Measurements from ENCODE around the gene SLC24A4. TPM values are rescaled to one million over a fixed set of nuclear protein-coding genes. Genes with fewer than 3 reads are reported as not detected.

Gene SLC24A4
- total RNA-seq, 2 donors from 2014 or later: 2.7 to 4.4 TPM

- no peak for ATAC-seq (ENCODE audit: insufficient number of reproducible peaks, low FRiP score, low read depth)
- no peak overlapping the region for H3K27ac ChIP-seq
These were observed 181.0 kb downstream of the SLC24A4 start for GRCh38 chr14:92503756-92504491.

GRCh38 chr14:92505826-92506225 lies 182.9 kb downstream of the SLC24A4 start:
- no peak for TF ChIP-seq CTCF (IDR thresholded peaks at IDR 0.05)
- H3K4me1 ChIP-seq (ENCODE audit: control insufficient read depth in 1 of 2, low read depth in 2 of 2): peaks cover 6 to 8% of the 10 kb centered on the region in 2 donors
- H3K36me3 ChIP-seq: no peaks in the 10 kb centered on the region
- H3K27ac ChIP-seq: no peak overlapping the region
- DNase-seq (ENCODE audit: low spot score) (no peak), ATAC-seq (ENCODE audit: insufficient number of reproducible peaks, low FRiP score, low read depth) (no peak)
- H3K4me3 ChIP-seq: no peak overlapping the region
- H3K9me3 ChIP-seq: no peaks in the 10 kb centered on the region
- H3K27me3 ChIP-seq (replicated peaks; ENCODE audit: insufficient read depth): no peaks in the 10 kb centered on the region

More at GRCh38 chr14:92503756-92504491, 181.0 kb downstream of the SLC24A4 start:
- H3K9me3 ChIP-seq: no peaks in the 10 kb centered on the region
- H3K27me3 ChIP-seq (replicated peaks; ENCODE audit: insufficient read depth): no peaks in the 10 kb centered on the region
- H3K4me3 ChIP-seq: no peak overlapping the region
- H3K36me3 ChIP-seq: no peaks in the 10 kb centered on the region
- H3K4me1 ChIP-seq (ENCODE audit: control insufficient read depth in 1 of 2, low read depth in 2 of 2): peaks cover 6 to 8% of the 10 kb centered on the region in 2 donors
- TF ChIP-seq CTCF (IDR thresholded peaks at IDR 0.05): no peak
- no peak for DNase-seq (ENCODE audit: low spot score)

GRCh38 chr14:92506231-92506630 lies 183.3 kb downstream of the SLC24A4 start:
- ATAC-seq (ENCODE audit: insufficient number of reproducible peaks, low FRiP score, low read depth) (no peak), DNase-seq (ENCODE audit: low spot score) (no peak)
- Histone ChIP-seq H3K36me3 (no peaks in the 10 kb centered on the region), H3K27ac (no peak overlapping the region), H3K9me3 (no peaks in the 10 kb centered on the region), H3K4me1 (ENCODE audit: control insufficient read depth in 1 of 2, low read depth in 2 of 2) (peaks cover 6 to 9% of the 10 kb centered on the region in 2 donors), H3K4me3 (no peak overlapping the region), H3K27me3 (replicated peaks; ENCODE audit: insufficient read depth) (no peaks in the 10 kb centered on the region)
- no peak for TF ChIP-seq CTCF (IDR thresholded peaks at IDR 0.05)

- no peak for DNase-seq (ENCODE audit: low spot score)
- ATAC-seq (ENCODE audit: insufficient number of reproducible peaks, low FRiP score, low read depth): no peak
- Histone ChIP-seq H3K27me3 (replicated peaks; ENCODE audit: insufficient read depth) (no peaks in the 10 kb centered on the region), H3K9me3 (no peaks in the 10 kb centered on the region), H3K27ac (no peak overlapping the region), H3K36me3 (no peaks in the 10 kb centered on the region), H3K4me3 (no peak overlapping the region), H3K4me1 (ENCODE audit: control insufficient read depth in 1 of 2, low read depth in 2 of 2) (peaks cover 6 to 18% of the 10 kb centered on the region in 2 donors)
- TF ChIP-seq CTCF (IDR thresholded peaks at IDR 0.05): no peak
These were observed 184.3 kb downstream of the SLC24A4 start for GRCh38 chr14:92507174-92507768.

GRCh38 chr14:92510972-92511371 lies 188.0 kb downstream of the SLC24A4 start:
- DNase-seq (ENCODE audit: low spot score): no peak
- H3K4me1 ChIP-seq (ENCODE audit: control insufficient read depth in 1 of 2, low read depth in 2 of 2): peaks cover 9 to 36% of the 10 kb centered on the region in 2 donors
- H3K9me3 ChIP-seq: no peaks in the 10 kb centered on the region

More at GRCh38 chr14:92510972-92511371, 188.0 kb downstream of the SLC24A4 start:
- Histone ChIP-seq H3K36me3 (no peaks in the 10 kb centered on the region), H3K27ac (peak overlapping the region in 1 of 2 donors; percentile 89), H3K27me3 (replicated peaks; ENCODE audit: insufficient read depth) (no peaks in the 10 kb centered on the region), H3K4me3 (no peak overlapping the region)
- ATAC-seq (ENCODE audit: insufficient number of reproducible peaks, low FRiP score, low read depth): no peak
- no peak for TF ChIP-seq CTCF (IDR thresholded peaks at IDR 0.05)
